Testis (tissue), 3 donors: ENCODE results near the gene ADAMTSL1. TPM values are rescaled to one million over a fixed set of nuclear protein-coding genes. Genes with fewer than 3 reads are reported as not detected.

Source experiments
- DNase-seq: peaks from one replicate; pipeline ENCODE4 v3.0.0-alpha.2; 2019
- H3K27ac ChIP-seq, 2 donors: fragments of 200-600 bp; sonication (generic); one replicate each; pipeline ENCODE4 v1.5.1; 2019
- H3K27me3 ChIP-seq: fragments of 200-600 bp; sonication (generic); one replicate; pipeline ENCODE4 v1.5.1; 2019
- H3K36me3 ChIP-seq: fragments of 200-600 bp; sonication (generic); one replicate; pipeline ENCODE4 v1.5.1; 2017; ENCODE audit warnings: low read depth; ENCODE audit errors: missing control alignments
- H3K4me1 ChIP-seq: fragments of 200-600 bp; sonication (generic); one replicate; pipeline ENCODE4 v1.5.1; 2019
- H3K4me3 ChIP-seq, 2 donors: fragments of 200-600 bp; sonication (generic); one replicate each; pipeline ENCODE4 v1.5.1; 2017 to 2019
- H3K9me3 ChIP-seq: fragments of 200-600 bp; sonication (generic); one replicate; pipeline ENCODE4 v1.5.1; 2017
- POLR2A ChIP-seq: fragments of 450-650 bp; IDR thresholded peaks from one replicate; pipeline ENCODE4 v1.6.1; 2017; ENCODE audit warnings: antibody characterized with exemption, mild to moderate bottlenecking, moderate library complexity
- WGBS, 2 donors: methylation state at CpG; one replicate each; pipeline ENCODE4 v1.1.5; 2018; 5-methylcytosine and 5-hydroxymethylcytosine counted together
- intact Hi-C: fragments of 100-400 bp; cut with DNase I; formaldehyde crosslinking; loops from one replicate; pipeline ENCODE4 v1.15.1; 2023; ENCODE audit warnings: low total_unique reads
- polyA plus RNA-seq: library from polyadenylated mRNA; stranded (reverse); fragments of 350-450 nt; fragmentation: Illumina TruSeq; extraction: RNeasy Lipid Tissue Mini Kit (QIAGEN cat#74804); gene quantifications from one replicate; pipeline ENCODE4 v1.2.3, GENCODE V29; 2014; ENCODE audit warnings: low read depth, low replicate concordance; ENCODE audit not compliant: insufficient read depth
- total RNA-seq, 2 donors: library from RNA; depleted of rRNA; stranded (reverse); fragments of >200 nt; gene quantifications; one replicate each; pipeline ENCODE4 v1.2.3, GENCODE V29; 2016
- TF ChIP-seq, protein P1 (sequence below), 3 experiments: fragments of 450-650 bp in 2 of 3; fragments of 200-600 bp in 1 of 3; sonication (generic) in 1 of 3; IDR thresholded peaks; one replicate each; pipeline ENCODE4 v1.5.1; 2016 to 2019; ENCODE audit warnings: antibody characterized with exemption in 3 of 3, mild to moderate bottlenecking in 2 of 3, moderate library complexity in 1 of 3

ADAMTSL1 gene
- total and polyA plus RNA-seq, 3 donors from 2014 or later = 4.7 to 12.3 (median 6.7) TPM

DNA sequence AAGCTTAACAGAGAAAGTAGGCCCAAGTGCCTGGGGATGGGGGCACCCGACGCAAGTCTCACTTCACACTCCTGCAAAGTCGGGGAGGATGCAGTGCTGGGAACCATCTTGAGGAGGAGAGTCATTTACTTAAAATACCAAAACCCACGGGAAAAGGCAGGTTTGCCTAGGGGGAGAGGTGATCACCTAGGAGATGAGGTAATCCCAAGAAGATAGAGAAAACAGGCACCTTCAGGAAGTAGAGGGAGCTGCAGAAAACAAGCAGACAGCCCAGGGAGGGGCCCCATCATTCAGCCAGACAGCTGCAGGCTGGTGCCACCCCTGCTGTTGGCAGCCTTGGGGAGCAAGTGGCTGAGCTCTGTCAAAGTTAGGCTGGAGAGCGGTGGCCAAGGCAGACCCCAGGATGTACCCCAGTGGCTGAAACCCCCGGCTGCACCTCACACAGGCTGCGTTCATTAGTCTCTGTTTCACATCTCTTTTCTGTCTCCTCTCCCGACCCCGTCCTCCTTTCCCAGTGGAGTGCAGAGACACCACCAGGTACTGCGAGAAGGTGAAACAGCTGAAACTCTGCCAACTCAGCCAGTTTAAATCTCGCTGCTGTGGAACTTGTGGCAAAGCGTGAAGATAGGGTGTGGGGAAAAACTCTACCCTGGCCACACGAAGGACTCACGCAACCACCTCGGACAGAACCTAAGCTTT lies 434.1 kb downstream of the ADAMTSL1 start:
- no peak overlapping the region for H3K27ac ChIP-seq
- no peaks in the 10 kb centered on the region for H3K4me1 ChIP-seq
- TF ChIP-seq POLR2A = no peak
- TF ChIP-seq, protein P1, sequence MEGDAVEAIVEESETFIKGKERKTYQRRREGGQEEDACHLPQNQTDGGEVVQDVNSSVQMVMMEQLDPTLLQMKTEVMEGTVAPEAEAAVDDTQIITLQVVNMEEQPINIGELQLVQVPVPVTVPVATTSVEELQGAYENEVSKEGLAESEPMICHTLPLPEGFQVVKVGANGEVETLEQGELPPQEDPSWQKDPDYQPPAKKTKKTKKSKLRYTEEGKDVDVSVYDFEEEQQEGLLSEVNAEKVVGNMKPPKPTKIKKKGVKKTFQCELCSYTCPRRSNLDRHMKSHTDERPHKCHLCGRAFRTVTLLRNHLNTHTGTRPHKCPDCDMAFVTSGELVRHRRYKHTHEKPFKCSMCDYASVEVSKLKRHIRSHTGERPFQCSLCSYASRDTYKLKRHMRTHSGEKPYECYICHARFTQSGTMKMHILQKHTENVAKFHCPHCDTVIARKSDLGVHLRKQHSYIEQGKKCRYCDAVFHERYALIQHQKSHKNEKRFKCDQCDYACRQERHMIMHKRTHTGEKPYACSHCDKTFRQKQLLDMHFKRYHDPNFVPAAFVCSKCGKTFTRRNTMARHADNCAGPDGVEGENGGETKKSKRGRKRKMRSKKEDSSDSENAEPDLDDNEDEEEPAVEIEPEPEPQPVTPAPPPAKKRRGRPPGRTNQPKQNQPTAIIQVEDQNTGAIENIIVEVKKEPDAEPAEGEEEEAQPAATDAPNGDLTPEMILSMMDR (IDR thresholded peaks at IDR 0.05) = no peak
- no peaks in the 10 kb centered on the region for H3K9me3 ChIP-seq
- 91 to 92% methylated on average over 15 of the region's 15 CpGs for WGBS, 2 donors
- no peak overlapping the region for H3K4me3 ChIP-seq
- intact Hi-C loops = no loop called here
- no peak for DNase-seq
- H3K36me3 ChIP-seq = no peaks in the 10 kb centered on the region
- no peaks in the 10 kb centered on the region for H3K27me3 ChIP-seq

DNA sequence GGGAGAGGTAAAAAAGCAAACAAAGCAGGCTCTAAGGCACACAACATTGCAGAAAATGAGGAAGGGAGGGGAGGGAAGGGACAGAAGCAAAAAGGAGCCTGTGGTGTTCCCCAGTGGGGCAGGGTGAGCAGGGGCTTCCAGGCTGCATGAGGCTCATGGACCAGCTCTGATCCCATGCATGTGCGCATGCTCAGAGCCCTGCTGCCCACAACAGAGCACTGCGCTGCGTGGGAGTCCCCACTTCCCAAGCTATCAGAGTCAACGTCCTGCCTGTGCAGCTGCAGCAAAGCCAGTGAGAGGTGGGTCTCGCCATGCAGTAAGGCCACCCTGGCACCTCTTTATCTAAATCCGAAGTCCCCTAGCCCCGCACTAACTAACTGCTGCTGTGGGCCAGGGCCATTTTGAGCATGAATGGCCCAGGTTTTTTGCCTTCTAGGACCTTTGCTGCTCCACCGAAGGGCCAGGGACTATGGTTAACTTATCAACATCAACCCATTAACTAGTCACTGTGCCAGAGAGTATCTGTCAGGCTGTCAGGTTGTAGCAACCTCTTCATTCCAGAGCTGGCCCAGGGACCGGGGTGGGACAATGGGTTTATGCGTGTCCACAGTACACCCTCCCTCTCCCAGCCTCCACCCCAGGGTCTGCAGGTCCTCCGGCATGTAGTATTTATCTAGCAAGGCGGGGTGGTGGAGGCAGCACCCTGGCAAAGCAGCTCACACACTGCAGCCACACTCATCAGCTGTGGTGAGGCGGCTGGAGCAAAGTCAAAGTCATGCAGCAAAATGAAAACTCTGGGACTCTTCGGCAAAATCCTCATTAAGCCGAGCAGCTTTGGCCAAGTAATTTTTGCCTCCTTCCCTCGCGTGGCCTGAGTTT lies 435.4 kb downstream of the ADAMTSL1 start:
- Histone ChIP-seq H3K27me3 (no peaks in the 10 kb centered on the region), H3K27ac (no peak overlapping the region), H3K4me3 (no peak overlapping the region), H3K36me3 (no peaks in the 10 kb centered on the region), H3K4me1 (no peaks in the 10 kb centered on the region), H3K9me3 (no peaks in the 10 kb centered on the region)
- intact Hi-C loops = no loop called here
- TF ChIP-seq, protein P1 (IDR thresholded peaks at IDR 0.05) = no peak
- TF ChIP-seq POLR2A = no peak
- WGBS, 2 donors = 53 to 82% methylated on average over 13 to 17 of the region's 17 CpGs
- DNase-seq = peak; percentile 77

DNA sequence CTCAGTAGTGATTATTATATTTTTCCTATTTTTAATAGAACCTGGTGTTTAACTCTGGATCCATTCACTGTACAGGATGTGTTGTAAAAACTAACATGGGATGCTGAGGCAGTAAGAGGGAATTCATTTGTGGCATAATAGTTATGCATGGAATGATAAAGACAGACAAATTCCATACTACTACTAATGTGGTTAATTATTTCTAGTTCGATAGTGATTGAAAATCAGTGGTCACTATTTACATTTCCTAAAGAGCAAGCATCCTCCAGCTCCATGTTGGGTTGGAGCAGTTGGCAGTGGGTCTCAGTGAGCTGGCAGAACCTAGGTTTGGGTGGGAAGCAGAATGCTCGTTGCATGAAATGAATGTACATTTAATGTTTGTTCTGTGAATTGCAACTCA lies 436.5 kb downstream of the ADAMTSL1 start:
- TF ChIP-seq POLR2A = no peak
- TF ChIP-seq, protein P1 (IDR thresholded peaks at IDR 0.05) = no peak
- no peaks in the 10 kb centered on the region for H3K9me3 ChIP-seq
- H3K27me3 ChIP-seq = no peaks in the 10 kb centered on the region
- no peaks in the 10 kb centered on the region for H3K4me1 ChIP-seq
- no peak overlapping the region for H3K4me3 ChIP-seq
- DNase-seq = no peak
- H3K27ac ChIP-seq = no peak overlapping the region
- H3K36me3 ChIP-seq = no peaks in the 10 kb centered on the region
- intact Hi-C loops = no loop called here
- 72 to 80% methylated on average over 2 of the region's 2 CpGs for WGBS, 2 donors

DNA sequence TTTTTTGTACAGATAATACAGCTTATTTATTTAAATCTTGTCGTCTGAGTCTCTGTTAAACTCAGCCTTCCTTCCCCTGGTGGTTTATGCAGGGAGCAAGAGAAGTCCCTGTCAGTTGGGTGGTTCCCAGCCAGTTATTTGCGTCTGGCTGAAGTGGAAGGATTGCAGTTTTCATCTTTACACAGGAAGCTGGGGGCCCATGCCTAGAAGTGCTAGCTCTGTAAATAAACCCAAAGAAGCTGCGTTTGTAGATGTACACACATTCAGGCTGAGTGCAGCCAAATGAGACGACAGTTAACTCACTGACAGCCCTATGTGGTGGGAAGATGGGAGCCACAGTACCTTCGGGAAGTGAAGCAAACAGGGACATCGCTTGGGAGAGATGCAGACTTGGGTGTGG lies 437.0 kb downstream of the ADAMTSL1 start:
- 65 to 66% methylated on average over 6 of the region's 6 CpGs for WGBS, 2 donors

More for the DNA sequence above, 437.0 kb downstream of the ADAMTSL1 start:
- Histone ChIP-seq H3K36me3 (no peaks in the 10 kb centered on the region), H3K27ac (no peak overlapping the region), H3K9me3 (no peaks in the 10 kb centered on the region), H3K27me3 (no peaks in the 10 kb centered on the region), H3K4me3 (no peak overlapping the region), H3K4me1 (no peaks in the 10 kb centered on the region)
- intact Hi-C loops = no loop called here
- TF ChIP-seq, protein P1 (IDR thresholded peaks at IDR 0.05) = no peak
- no peak for TF ChIP-seq POLR2A
- no peak for DNase-seq
